GM03348 (cell line): ENCODE data around the gene PLAA.
A peak's percentile ranks its signal among the peaks of the same experiment; 100 is the strongest.

ENCODE experiments used
- DNase-seq: peaks from one replicate; pipeline ENCODE4 v3.0.0; 2012; ENCODE audit warnings: low spot score

The PLAA gene

DNA sequence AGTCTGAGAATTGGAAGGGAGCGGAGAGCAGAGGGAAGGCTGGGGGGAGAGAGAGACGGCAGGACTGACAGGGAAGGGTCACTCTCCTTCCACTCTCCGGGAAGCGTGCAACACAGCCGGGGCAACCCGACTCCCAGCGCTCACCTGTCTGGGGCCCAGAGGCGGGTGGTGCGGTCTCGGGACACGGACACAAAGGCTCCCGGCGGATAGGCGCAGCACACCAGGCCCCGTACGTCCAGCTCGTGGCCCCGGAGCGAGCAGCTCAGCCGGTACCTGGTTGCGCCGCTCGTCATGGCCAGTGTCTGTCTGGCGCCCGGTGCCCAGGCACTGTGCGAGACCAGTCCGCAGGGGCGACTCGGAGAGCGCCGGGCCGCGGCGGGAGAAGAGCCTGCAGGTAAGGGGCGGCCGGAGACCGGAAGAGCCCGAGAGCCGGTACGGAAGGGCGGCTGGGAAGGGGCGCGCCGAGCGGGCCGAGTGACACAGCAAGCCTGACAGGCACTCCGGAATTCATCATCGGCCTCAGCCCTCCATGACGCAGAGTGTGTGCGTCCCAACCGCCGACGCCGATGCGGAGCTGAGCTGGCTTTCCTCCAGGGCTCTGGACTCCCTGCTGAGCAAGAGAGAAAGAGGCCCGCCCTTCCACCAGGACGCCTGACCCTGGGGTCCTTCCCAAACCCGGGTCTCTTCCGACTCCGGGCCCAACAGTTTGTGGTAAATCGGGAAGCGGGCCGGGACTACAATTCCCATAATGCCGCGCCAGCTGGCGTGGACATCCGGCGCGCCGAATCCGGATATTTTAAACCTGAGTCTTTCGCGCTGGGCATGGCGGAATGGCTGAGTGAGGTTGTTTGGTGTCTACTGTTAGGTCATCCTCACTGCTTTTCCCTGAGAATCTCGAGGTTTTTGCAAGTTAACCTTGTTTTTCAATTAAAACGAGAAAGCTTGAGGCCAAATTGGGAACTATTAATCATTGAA is at the start of gene PLAA:
Gene PLAA (minus strand): TSS at position 490 of the 975 bp plus-strand sequence. CDS start 197 bp downstream, at position 293.
- DNase-seq: peak; percentile 94

DNA sequence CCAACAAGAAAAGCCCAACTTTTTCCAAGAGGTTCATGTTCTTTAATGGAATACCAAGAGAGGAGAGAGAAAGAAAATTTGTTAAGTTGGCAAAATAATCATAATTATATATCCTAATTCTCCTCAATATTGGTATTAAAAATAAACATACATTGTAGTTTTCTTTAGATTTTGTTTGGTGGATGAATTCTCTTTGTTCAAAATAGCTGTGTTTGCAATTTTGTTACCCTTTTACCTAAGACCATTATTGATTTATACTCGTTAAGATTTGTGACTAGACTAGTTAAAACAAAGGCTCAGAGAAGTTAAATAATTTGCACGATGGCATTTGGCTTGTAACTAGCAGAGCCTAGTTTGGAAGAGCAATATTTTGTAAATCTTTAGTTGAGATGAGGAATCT is 48.8 kb upstream of the PLAA start:
- no peak for DNase-seq

DNA sequence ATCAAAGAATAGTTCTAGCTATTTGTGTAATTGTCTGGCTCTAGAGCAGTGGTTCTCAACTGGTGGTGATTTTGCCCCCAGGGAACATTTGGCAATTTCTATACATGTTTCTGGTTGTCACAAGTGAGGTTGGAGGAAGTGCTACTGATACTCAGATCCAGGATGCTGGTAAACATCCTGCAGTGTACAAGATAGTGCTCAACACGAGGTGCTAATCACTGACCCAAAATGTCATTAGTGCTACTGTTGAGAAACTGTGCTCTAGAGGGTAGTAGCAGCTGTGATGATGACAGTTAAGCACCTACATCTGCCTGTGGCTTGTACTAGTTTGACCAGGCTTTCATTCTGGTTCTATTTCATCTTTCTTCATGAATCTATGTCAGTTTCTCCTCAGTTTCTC is 36.3 kb upstream of the PLAA start:
- no peak for DNase-seq

DNA sequence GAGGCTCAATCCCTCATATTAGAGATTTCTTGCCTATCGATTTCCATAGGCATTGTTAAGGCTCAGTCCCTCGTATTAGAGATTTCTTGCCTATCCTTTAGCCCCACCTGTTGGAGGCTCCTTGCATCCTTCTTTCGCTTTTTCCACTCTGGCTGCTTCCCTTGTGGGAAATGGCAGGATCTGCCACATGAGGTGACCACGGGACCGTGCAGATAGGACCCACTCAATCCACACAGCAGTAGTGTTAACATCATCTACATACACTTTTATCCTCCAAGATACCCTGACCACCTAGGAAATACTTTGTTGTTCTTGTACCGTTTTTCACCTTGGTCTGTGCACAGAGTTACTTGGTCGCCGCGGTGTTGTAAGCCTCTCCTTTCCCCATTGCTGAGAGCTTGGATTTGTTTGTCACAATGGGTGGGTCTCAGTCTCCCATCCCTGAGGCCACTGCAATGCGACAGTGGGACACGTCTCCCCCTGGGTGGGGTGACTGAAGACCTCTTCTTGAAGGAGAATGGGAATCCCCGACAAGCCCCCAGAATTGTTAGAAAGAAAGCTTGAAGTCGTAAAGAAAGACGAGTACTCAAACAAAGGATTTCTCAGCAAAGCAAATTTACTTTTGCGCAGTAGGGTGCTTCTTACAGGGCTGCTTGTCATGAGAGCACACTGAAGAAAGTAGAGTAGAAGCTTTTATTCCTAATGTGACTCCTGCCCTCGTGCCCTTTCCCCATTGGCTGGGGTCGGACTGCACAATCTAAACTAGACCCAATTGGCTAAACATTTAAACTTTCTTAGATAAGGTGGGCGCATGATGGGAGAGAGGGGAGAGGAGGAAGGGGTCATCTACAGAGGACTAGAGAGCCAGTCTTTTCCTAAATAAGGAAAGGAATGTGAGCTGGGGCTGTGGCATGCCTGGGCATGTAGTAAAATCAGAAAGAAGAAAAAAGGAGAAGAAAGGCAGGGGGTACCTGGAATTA is 29.0 kb upstream of the PLAA start:
- peak; percentile 10 for DNase-seq

DNA sequence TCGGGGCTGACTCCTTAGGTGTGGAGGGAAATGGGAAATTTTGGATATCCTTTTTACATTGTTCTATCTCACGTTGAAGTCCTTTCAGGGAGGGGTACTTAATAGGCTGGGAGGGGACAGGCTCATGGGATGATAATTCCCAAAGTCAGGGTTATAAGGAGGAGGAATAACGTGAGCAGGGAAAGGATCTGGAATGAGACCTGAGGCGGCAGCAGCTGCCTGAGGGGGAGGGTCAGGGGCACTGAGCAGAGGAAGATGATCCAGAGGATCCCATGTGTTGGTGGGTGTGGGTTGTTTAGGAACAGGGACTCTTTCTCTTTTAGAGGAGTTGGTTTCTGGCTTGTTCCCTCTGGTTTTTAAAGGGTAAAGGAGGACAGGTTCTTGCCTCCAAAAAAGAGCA is 27.9 kb upstream of the PLAA start:
- DNase-seq: no peak

DNA sequence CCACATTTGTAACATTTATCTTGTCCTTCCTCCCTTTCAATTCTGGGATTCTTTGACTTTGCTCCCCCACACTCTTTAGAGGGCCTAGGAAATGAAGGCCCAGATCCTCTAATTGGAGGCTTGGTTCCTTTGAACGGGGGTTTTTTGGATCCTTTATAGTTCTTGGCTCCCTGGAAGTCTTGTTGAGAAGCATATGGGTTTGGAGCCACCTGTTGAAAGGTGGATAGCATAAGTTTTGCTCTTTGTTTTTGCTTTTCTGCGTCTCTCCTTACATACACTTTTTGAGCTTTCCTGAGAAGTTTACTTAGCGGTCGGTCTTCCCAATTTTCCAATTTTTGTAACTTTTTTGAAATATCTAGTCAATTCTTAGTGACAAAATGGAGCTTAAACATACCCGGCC is 26.9 kb upstream of the PLAA start:
- no peak for DNase-seq

DNA sequence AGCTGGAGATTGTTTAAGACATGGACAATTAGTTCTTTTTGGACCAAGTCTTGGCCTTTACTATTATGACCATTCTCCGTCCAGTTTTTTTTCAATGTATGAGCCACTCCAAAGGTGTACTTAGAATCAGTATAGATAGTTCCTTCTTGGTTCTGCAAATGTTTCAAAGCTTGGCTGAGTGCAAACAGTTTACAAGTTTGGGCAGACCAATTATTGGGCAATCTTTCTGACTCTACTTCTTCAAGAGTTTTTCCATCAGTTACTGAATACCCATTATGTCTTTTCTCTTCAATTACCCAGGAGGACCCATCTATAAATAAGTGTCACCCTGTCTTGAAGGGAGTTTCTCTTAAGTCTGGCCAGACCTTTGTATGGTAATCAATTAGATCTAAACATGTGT is 24.7 kb upstream of the PLAA start:
- no peak for DNase-seq

DNA sequence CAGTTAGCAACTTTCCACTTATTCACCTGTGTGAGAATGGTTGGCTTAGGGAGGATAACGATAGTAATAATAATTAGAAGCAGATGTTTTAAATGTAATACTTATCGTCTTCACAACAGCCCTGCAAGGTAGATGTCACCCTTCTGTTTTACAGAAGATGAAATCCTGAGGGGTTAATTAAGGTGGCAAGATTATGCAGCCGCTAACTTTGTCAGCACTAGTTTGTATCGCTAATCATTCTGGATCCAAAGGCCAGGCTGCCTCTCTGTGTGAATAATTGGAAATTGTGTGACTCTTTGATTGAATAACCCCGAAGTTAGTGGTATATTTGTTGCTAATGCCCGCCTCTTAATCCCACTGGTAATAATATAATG is 9.8 kb upstream of the PLAA start:
- no peak for DNase-seq

DNA sequence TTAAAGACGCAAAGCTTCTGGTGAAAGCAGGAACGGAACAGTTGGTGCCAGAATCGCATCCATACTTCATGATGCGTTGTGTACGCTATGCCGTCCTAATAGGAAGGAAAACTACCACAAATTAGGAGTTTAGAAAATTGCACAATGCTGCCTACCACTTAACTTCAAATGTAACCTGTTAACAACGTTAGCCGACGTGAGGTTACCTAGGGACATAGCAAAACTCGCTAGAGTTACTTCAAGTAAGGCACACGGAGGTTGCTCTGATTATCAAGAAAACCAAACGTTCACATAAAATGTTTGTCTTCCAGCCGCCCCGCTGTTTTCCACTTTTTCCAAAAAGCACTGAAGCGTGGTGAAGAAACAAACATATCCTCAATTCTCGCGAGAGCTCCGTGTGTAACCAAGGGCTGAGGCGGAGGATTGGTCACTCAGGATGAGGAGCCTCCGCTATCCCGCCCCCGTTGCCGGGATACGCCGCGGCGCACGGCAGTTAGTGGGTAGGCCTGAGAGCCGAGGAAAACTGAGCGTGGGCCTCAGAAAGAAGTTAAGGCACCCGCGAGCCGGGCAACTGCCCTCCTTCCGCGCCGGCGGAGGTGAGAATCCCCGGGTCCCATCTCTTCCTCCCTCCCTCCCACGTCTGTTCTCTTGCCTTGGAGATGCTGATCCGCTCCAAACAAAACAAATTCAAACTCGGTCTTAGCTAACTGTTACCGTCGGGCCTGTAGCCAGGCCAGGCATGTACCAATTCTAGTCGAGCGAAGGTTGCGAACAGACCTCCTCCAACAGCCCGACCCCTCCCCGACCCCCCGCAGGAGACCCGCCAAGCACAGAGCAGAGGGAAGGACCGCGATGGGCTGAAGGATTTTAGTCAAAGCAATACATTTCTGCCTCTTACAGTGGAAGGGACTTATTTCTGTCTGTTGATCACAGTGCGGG is 9.1 kb upstream of the PLAA start, which contains the start of gene IFT74:
Gene IFT74 (plus strand): TSS at position 492 of the 939 bp plus-strand sequence. CDS start 5,556 bp downstream, outside the sequence.
- peak; percentile 99 for DNase-seq

DNA sequence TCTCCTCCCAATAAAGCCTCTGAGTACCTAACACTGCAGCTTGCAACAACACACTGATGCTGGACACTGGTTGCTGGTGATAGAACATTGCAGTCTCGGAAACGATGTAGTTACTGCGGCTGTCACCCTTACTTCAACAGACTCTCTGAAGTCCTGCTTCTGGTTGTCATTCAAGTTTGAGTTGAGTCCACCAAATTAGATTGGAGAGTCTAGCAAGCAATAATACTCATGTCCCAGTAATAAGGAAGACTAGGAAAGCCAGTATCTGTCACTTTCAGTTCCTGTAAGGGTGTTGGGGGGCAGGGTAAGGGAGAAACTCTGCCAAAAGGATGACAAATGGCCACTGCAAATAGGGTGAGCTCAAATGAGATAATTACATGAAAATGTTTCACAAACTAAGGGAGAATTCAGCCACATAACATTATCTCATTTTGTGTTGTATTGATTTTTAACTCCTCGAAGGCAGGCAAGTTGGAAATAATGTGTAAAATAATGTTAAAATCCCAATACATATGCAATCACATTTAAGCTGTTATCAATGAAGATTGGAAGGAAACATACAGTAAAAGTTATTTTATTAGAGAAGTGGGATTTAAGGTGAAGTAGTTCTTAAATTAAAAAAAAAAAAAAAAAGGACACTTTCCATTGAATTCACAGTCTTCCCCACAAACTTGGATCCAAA is 8.3 kb upstream of the PLAA start:
- peak; percentile 35 for DNase-seq

DNA sequence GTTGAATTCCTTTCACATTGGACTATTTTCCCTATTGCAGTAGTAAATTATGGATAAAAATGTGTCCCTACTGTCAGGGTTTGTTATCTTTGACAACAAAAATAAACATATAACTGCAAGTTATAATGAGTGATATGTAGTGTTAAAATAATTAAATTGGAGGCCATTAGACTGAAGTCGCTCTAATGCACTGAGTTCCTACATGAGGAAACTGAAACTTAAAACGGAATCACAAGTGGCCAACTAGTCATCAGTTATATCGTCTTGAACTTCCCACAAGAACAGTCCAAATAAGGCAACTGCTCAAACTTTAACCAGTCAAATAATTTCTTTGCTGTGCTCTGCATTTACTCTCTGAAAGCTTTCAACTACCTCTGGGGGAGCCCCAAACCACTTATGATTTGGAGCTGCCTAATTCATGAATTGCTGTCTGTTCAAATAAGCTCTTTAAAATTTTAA is 7.0 kb upstream of the PLAA start:
- DNase-seq: no peak

DNA sequence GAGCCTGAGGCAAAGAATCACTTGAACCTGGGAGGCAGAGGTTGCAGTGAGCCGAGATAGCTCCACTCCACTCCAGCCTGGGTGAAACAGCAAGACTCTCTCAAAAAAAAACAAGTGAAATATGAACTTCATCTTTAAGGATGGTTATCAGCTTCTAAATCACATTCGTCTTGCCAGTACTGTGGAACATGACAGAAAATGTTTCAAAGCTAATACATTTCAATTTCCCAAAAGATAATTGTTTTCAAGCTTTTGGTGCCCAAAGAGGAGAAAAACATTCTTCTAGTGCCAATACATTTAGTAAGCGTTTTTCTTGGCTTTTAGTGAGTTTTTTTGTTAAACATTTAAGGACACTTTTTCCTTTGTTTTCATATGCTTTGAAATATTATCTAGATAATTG is 4.8 kb upstream of the PLAA start:
- no peak for DNase-seq

DNA sequence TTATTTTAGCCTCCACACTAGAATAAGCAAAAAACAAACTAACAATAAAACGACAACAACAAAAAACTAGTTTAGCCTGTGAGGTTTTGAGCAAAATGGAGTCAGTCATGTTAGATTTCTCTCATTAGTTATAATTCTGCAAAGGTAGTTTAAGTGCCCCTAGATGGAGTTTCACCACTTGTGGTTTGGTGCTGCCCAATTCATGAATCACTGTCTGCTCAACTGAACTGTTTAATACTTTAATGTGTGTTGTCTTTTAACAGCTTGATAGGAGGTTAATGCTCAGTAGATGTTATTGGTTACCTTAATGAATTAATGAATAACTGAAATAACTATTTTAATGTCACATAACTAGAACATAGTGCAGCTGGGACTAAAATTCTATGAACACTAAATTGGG is 3.5 kb upstream of the PLAA start:
- no peak for DNase-seq

DNA sequence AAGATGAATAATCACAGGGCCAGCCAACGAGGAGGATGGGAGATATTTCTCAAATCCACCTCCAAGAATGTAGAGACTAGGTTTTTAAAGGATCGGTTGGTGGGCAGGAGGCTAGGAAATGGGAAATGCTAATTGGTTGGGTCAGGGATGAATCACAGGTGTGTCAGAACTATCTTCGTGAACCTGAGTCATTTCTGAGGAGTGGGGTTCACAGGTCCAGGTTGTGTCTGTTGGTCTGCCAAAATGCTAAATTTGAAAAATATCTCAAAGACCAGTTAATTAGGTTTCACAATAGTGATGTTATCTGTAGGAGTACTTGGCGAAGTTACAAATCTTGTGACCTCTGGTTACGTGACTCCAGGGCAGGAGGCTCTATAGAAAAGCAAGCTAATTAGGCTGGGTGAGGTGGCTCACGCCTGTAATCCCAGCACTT is 2.6 kb upstream of the PLAA start:
- no peak for DNase-seq

DNA sequence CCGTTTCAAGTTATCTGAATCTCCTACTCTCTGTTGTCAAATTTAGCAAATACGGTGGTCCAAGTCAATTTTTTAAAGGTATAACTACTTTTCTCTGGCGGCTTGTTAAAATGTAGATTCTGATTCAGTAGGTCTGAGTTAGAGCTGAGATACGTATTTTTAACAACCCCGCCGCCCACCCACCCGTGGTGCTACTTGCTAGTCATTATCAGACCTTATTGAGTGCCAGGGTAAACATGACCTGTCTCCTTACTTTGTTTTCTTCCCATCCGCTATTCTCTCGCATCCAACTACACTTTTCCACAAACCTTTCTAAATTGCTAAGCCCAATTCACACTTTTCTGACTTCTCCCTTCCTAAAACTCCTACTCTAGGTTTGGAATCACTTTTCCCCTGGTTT is 694 bp upstream of the PLAA start:
- no peak for DNase-seq

DNA sequence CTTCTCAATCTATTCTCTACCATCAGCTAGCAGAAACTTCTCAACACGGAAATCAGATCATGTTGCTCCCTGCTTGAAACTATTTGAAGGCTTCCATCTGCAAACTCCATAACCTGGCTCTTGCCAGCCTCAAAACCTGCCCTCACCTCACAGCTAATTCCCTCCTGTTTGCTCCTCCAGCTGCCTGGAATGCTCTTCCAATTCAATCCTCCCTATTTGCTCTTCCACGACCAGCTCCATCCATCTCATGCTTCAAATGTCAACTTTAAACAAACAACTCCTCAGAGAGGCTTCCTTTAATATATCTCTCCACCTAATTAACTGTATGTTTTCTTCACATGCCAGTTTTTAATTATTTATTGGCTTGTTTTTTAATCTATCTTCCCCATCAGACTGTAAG is 1.5 kb downstream of the PLAA start:
- no peak for DNase-seq

DNA sequence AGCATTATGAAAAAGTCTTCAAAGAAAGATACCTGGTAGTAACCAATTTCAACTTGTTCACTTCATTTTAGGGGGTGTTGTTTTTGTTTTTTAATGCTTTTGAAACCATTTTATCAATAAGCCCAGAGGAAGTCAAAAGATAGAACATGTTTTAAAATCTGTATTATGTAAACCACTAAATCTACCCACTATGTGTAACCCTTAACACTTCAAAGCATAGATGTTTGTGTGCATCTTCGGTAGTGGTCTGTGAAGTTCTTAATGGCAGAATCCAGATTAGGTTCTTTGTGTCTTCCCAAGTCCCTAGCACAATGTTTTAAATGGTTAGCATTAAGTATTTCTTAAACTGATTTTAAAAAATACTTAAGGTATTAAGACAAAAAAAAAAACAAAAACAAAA is 6.3 kb downstream of the PLAA start:
- no peak for DNase-seq

DNA sequence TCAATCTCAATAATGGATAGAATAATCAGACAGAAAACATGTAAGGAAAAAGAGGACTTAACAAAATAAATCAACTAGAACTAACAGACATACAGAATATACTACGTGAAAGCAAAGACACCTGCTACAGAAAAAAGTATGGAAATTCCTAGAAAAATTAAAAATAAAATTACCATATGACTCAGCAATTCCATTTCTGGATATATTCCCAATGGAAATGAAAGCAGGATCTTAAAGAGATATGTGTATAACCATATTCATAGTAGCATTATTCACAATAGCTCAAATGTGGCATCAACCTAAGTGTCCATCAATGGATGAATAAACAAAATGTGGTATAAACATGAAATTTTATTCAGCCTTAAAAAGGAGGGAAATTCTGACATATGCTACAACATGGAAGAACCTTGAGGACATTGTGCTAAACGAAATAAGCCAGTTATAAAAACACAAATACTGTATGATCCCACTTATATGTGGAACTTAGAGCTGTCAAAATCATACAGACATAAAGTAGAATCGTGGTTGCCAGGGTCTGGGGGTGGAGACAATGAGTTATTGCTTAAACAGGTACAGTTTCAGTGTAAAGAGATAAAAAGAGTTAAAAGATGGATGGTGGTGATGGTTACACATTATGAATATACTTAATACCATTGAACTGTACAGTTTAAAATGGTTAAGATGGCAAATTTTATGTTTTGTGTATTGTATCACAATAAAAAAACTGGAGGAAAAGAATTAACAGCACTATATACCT is 6.9 kb downstream of the PLAA start:
- no peak for DNase-seq

DNA sequence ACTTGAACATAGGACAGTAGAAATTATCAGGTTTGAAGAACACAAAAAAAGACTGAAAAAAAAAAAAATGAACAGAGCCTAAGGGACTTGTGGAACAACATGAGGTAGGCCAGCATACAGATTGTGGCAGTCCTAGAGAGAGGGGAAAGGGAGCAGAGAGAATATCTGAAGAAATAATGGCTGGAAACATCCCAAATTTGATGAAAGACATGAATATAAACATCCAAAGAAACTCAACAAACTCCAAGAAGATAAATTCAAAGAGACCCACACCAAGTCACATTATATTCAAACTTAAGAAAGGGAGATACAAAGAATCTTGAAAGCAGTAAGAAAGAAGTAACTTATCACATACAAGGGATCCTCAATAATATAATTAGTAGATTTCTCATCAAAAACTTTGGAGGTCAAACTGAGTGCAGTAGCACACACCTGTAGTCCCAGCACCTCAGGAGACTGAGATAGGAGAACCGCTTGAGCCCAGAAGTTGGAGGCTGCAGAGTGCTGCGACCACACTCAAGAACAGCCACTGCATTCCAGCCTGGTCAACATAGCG is 9.1 kb downstream of the PLAA start:
- no peak for DNase-seq

DNA sequence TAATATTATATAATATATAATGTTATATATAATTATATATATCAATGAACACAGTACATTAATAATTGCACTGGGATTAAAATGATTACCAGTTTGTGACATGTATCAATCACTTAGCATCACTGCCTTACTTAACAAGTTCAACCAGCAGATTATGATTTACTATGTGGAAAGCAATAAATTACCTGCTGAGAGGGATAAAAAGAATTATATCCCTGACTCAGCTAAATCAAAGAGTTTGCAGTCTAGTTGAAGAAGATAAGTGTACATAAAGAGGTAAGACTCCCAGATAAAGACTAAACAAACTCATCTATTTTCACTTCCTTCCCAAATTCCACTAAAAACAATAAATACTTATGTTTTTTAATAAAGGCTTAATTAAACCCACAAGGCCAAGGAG is 11.2 kb downstream of the PLAA start:
- DNase-seq: no peak
